GM23338 (cell line): ENCODE data around the gene POLR3E. TPM values are rescaled to one million over a fixed set of nuclear protein-coding genes. Genes with fewer than 3 reads are reported as not detected.

Experiments used
- ATAC-seq: fragments of 200-7000 bp; cut with Tn5 transposase; 3 replicates; pipeline ENCODE4 v1.9.1; 2020
- DNase-seq: peaks from one replicate; pipeline ENCODE4 v3.0.0-alpha.2; 2015; ENCODE audit warnings: low spot score
- H2AFZ ChIP-seq: fragments of 200-600 bp; sonication (generic); 2 replicates; pipeline ENCODE4 v1.8.0; 2016; ENCODE audit warnings: antibody characterized with exemption, mild to moderate bottlenecking, moderate library complexity
- H3F3A ChIP-seq: fragments of 200-600 bp; sonication (generic); replicated peaks from 2 replicates; pipeline ENCODE4 v1.8.0; 2017; ENCODE audit warnings: antibody characterized with exemption, mixed run types, low read depth
- H3K27ac ChIP-seq: fragments of 200-600 bp; sonication (generic); 2 replicates; pipeline ENCODE4 v1.6.1; 2016; ENCODE audit warnings: low read depth
- H3K27me3 ChIP-seq: fragments of 200-600 bp; sonication (generic); 2 replicates; pipeline ENCODE4 v1.8.0; 2016; ENCODE audit warnings: mild to moderate bottlenecking, mixed run types, moderate library complexity; ENCODE audit not compliant: insufficient read depth
- H3K36me3 ChIP-seq: fragments of 200-600 bp; sonication (generic); 2 replicates; pipeline ENCODE4 v1.8.0; 2016; ENCODE audit warnings: mild to moderate bottlenecking; ENCODE audit not compliant: insufficient read depth
- H3K4me1 ChIP-seq: fragments of 200-600 bp; sonication (generic); 2 replicates; pipeline ENCODE4 v1.8.0; 2016; ENCODE audit warnings: mild to moderate bottlenecking, moderate library complexity; ENCODE audit not compliant: insufficient read depth
- H3K4me2 ChIP-seq: fragments of 200-600 bp; sonication (generic); 2 replicates; pipeline ENCODE4 v1.7.1; 2017; ENCODE audit warnings: mixed run types
- H3K4me3 ChIP-seq: fragments of 200-600 bp; sonication (generic); 2 replicates; pipeline ENCODE4 v1.6.1; 2016; ENCODE audit warnings: mixed run types
- H3K79me2 ChIP-seq: fragments of 200-600 bp; sonication (generic); replicated peaks from 2 replicates; pipeline ENCODE4 v1.8.0; 2017; ENCODE audit warnings: mild to moderate bottlenecking; ENCODE audit not compliant: insufficient read depth
- H3K9me2 ChIP-seq: fragments of 200-600 bp; sonication (generic); 2 replicates; pipeline ENCODE4 v1.8.0; 2017; ENCODE audit not compliant: insufficient read depth
- H4K20me1 ChIP-seq: fragments of 200-600 bp; sonication (generic); replicated peaks from 2 replicates; pipeline ENCODE4 v1.8.0; 2017; ENCODE audit warnings: mild to moderate bottlenecking; ENCODE audit not compliant: insufficient read depth
- H3K27ac Mint-ChIP-seq: 2 replicates; pipeline ENCODE4 v1.8.0; 2020; ENCODE audit warnings: inconsistent platforms, mild to moderate bottlenecking, moderate library complexity, mixed read lengths
- H3K27me3 Mint-ChIP-seq: 3 replicates; pipeline ENCODE4 v1.8.0; 2022; ENCODE audit warnings: low read depth, mild to moderate bottlenecking, moderate library complexity, mixed read lengths, inconsistent platforms; ENCODE audit not compliant: insufficient read depth, poor library complexity
- H3K36me3 Mint-ChIP-seq: 3 replicates; pipeline ENCODE4 v1.8.0; 2021; ENCODE audit warnings: low read depth, mild to moderate bottlenecking, inconsistent platforms, moderate library complexity, mixed read lengths
- H3K4me1 Mint-ChIP-seq: 3 replicates; pipeline ENCODE4 v1.8.0; 2020; ENCODE audit warnings: mild to moderate bottlenecking, inconsistent platforms, mixed read lengths
- H3K4me3 Mint-ChIP-seq: 3 replicates; pipeline ENCODE4 v1.8.0; 2021; ENCODE audit warnings: moderate library complexity, mild to moderate bottlenecking, inconsistent platforms, mixed read lengths
- H3K9me3 Mint-ChIP-seq: 3 replicates; pipeline ENCODE4 v1.8.0; 2020; ENCODE audit warnings: moderate library complexity, mild to moderate bottlenecking, inconsistent platforms, mixed read lengths
- CREB1 ChIP-seq: fragments of 250-450 bp; sonication (Bioruptor Pico); IDR thresholded peaks from 2 replicates; pipeline ENCODE4 v1.5.0; 2020; ENCODE audit warnings: low read depth, mild to moderate bottlenecking, moderate library complexity
- EZH2phosphoT487 ChIP-seq: fragments of 200-600 bp; sonication (generic); IDR thresholded peaks from one replicate; pipeline ENCODE4 v1.8.1; 2018; ENCODE audit warnings: antibody characterized with exemption; ENCODE audit not compliant: unreplicated experiment
- JUNB ChIP-seq: IDR thresholded peaks from one replicate; pipeline ENCODE4 v1.6.1; 2016; ENCODE audit warnings: antibody characterized with exemption; ENCODE audit not compliant: unreplicated experiment
- POLR2AphosphoS5 ChIP-seq: IDR thresholded peaks from 2 replicates; pipeline ENCODE4 v1.6.1; 2016; ENCODE audit warnings: antibody characterized with exemption, low read depth
- ZNF114 ChIP-seq: fragments of 250-450 bp; sonication (Bioruptor Pico); IDR thresholded peaks from 2 replicates; pipeline ENCODE4 v1.5.0; 2020; ENCODE audit warnings: mild to moderate bottlenecking, moderate library complexity
- long read RNA-seq: library from polyadenylated mRNA; unstranded; transcript quantifications from one replicate; pipeline ENCODE4 v2.0.0, GENCODE V29; 2020; ENCODE audit not compliant: unreplicated experiment
- polyA plus RNA-seq: library from polyadenylated mRNA; unstranded; fragments of >200 nt; fragmentation: Nextera tagmentation; extraction: Ambion mirVana; gene quantifications from 2 replicates; pipeline ENCODE4 v1.2.1, GENCODE V29; 2016
- total RNA-seq: library from RNA; depleted of rRNA; stranded (reverse); fragments of >200 nt; shearing (Covaris generic); gene quantifications from 2 replicates; pipeline ENCODE4 v1.2.3, GENCODE V29; 2014; rRNA removed
- TF ChIP-seq, protein P1 (sequence below): IDR thresholded peaks from one replicate; pipeline ENCODE4 v1.6.1; 2018; ENCODE audit warnings: antibody characterized with exemption; ENCODE audit not compliant: unreplicated experiment
- TF ChIP-seq, protein P2 (sequence below), 2 experiments: fragments of 200-600 bp in 1 of 2; sonication (generic) in 1 of 2; conservative IDR thresholded peaks; 2 replicates each; pipeline versions ENCODE4 v1.5.1 to v1.6.1; 2016 to 2017; ENCODE audit warnings: antibody characterized with exemption in 2 of 2, low read depth in 2 of 2, mild to moderate bottlenecking in 2 of 2, moderate library complexity in 1 of 2
- TF ChIP-seq, protein P3 (sequence below): IDR thresholded peaks from 2 replicates; pipeline ENCODE4 v1.6.1; 2016; ENCODE audit warnings: antibody characterized with exemption

The POLR3E gene, protein sequence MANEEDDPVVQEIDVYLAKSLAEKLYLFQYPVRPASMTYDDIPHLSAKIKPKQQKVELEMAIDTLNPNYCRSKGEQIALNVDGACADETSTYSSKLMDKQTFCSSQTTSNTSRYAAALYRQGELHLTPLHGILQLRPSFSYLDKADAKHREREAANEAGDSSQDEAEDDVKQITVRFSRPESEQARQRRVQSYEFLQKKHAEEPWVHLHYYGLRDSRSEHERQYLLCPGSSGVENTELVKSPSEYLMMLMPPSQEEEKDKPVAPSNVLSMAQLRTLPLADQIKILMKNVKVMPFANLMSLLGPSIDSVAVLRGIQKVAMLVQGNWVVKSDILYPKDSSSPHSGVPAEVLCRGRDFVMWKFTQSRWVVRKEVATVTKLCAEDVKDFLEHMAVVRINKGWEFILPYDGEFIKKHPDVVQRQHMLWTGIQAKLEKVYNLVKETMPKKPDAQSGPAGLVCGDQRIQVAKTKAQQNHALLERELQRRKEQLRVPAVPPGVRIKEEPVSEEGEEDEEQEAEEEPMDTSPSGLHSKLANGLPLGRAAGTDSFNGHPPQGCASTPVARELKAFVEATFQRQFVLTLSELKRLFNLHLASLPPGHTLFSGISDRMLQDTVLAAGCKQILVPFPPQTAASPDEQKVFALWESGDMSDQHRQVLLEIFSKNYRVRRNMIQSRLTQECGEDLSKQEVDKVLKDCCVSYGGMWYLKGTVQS
- total RNA-seq (109 and 141 TPM in 2 replicates), polyA plus RNA-seq (62.7 and 64.4 TPM in 2 replicates)
- long read RNA-seq, transcript POLR3E-201 (21 exons, 3,697 nt) = major isoform, 10 of 19 reads
- long read RNA-seq, partial matches to known transcripts = 4 of 19 reads
- long read RNA-seq, other reads (novel, unspliced or antisense) = 1 of 19 reads

DNA sequence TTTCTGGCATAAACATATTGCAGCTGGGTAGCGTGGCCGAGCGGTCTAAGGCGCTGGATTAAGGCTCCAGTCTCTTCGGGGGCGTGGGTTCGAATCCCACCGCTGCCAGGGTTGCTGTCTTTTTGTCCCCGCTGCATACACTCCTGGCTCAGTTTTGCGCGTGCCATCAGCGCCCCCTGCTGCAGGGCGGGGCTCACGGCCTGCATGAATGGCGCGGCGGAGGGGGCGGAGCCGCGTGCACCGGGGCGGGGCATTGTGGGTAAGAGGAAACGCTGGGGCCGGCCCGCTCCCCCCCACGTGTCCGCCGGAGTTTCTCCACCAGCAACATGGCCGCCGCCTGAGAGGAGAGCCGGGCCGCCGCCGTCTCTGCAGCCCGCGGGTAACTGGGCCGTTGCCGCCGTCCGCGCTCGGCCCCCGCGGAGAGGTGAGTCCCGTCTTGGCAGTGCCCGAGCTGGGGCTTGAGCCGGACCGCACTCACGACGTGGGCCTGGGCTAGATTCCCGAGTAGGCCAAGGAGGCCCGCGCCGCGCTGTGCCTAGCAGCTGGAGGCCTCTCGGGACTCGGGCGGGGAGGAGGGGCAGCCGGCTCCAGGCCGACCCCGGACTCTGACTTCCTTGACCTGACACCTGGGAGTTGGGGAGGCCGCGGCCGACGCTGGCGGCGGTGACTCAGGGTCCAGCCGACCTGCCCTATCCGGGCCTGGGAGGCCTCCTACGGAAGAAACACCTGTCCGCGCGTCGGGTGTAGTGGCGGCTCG, at the start of gene POLR3E:
POLR3E (plus strand) TSS at position 296 of the 757 bp plus-strand sequence. CDS start 5,560 bp downstream, outside the sequence.
- Histone ChIP-seq H3K79me2 (peaks cover 49% of the 10 kb centered on the region), H3K36me3 (no peaks in the 10 kb centered on the region; the same call in 1 of the 2 replicates), H3K4me2 (peak within 1 kb of the TSS; percentile 88), H2AFZ (peak within 1 kb of the TSS; percentile 63; the same call in 1 of the 2 replicates), H3K27ac (peak within 1 kb of the TSS; percentile 95), H3K9me2 (no peaks in the 10 kb centered on the region), H3K27me3 (no peaks in the 10 kb centered on the region), H3K4me1 (peaks cover 24% of the 10 kb centered on the region), H4K20me1 (peaks cover 38% of the 10 kb centered on the region), H3K4me3 (peak within 1 kb of the TSS; percentile 69), H3F3A (peaks cover 18% of the 10 kb centered on the region)
- peaks cover 9% of the 10 kb centered on the region; the same call in 1 of the 3 replicates for H3K9me3 Mint-ChIP-seq
- peak within 1 kb of the TSS; percentile 96 for H3K27ac Mint-ChIP-seq
- peaks cover 26% of the 10 kb centered on the region for H3K4me1 Mint-ChIP-seq
- ATAC-seq (peak; percentile 84), DNase-seq (peak; percentile 98)
- H3K36me3 Mint-ChIP-seq = peaks cover 21% of the 10 kb centered on the region
- TF ChIP-seq CREB1 (CRISPR knock-in tag) (peak; percentile 71), JUNB (no peak), POLR2AphosphoS5 (peak; percentile 89), EZH2phosphoT487 (no peak), ZNF114 (CRISPR knock-in tag) (no peak)
- TF ChIP-seq, protein P1, sequence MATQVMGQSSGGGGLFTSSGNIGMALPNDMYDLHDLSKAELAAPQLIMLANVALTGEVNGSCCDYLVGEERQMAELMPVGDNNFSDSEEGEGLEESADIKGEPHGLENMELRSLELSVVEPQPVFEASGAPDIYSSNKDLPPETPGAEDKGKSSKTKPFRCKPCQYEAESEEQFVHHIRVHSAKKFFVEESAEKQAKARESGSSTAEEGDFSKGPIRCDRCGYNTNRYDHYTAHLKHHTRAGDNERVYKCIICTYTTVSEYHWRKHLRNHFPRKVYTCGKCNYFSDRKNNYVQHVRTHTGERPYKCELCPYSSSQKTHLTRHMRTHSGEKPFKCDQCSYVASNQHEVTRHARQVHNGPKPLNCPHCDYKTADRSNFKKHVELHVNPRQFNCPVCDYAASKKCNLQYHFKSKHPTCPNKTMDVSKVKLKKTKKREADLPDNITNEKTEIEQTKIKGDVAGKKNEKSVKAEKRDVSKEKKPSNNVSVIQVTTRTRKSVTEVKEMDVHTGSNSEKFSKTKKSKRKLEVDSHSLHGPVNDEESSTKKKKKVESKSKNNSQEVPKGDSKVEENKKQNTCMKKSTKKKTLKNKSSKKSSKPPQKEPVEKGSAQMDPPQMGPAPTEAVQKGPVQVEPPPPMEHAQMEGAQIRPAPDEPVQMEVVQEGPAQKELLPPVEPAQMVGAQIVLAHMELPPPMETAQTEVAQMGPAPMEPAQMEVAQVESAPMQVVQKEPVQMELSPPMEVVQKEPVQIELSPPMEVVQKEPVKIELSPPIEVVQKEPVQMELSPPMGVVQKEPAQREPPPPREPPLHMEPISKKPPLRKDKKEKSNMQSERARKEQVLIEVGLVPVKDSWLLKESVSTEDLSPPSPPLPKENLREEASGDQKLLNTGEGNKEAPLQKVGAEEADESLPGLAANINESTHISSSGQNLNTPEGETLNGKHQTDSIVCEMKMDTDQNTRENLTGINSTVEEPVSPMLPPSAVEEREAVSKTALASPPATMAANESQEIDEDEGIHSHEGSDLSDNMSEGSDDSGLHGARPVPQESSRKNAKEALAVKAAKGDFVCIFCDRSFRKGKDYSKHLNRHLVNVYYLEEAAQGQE = no peak
- TF ChIP-seq, protein P2, sequence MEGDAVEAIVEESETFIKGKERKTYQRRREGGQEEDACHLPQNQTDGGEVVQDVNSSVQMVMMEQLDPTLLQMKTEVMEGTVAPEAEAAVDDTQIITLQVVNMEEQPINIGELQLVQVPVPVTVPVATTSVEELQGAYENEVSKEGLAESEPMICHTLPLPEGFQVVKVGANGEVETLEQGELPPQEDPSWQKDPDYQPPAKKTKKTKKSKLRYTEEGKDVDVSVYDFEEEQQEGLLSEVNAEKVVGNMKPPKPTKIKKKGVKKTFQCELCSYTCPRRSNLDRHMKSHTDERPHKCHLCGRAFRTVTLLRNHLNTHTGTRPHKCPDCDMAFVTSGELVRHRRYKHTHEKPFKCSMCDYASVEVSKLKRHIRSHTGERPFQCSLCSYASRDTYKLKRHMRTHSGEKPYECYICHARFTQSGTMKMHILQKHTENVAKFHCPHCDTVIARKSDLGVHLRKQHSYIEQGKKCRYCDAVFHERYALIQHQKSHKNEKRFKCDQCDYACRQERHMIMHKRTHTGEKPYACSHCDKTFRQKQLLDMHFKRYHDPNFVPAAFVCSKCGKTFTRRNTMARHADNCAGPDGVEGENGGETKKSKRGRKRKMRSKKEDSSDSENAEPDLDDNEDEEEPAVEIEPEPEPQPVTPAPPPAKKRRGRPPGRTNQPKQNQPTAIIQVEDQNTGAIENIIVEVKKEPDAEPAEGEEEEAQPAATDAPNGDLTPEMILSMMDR (conservative IDR thresholded peaks at IDR 0.05; ENCODE audit: low read depth in 2 of 2) = peak; percentile 70 to 93
- TF ChIP-seq, protein P3, sequence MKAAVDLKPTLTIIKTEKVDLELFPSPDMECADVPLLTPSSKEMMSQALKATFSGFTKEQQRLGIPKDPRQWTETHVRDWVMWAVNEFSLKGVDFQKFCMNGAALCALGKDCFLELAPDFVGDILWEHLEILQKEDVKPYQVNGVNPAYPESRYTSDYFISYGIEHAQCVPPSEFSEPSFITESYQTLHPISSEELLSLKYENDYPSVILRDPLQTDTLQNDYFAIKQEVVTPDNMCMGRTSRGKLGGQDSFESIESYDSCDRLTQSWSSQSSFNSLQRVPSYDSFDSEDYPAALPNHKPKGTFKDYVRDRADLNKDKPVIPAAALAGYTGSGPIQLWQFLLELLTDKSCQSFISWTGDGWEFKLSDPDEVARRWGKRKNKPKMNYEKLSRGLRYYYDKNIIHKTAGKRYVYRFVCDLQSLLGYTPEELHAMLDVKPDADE = peak; percentile 44; the same call in 1 of the 2 replicates
- peak within 1 kb of the TSS; percentile 95 for H3K4me3 Mint-ChIP-seq
- H3K27me3 Mint-ChIP-seq = peaks cover 19% of the 10 kb centered on the region
